ENCODE data around the gene GRIP1. TPM values are rescaled to one million over a fixed set of nuclear protein-coding genes. Genes with fewer than 3 reads are reported as not detected.

GRIP1 gene
- total and polyA plus RNA-seq, 10 of the 15 experiments (the other 5 are each of a cell fraction or from before 2014, with no cell fraction given): 0.05 to 0.85 (median 0.50) TPM; not detected in 7

DNA sequence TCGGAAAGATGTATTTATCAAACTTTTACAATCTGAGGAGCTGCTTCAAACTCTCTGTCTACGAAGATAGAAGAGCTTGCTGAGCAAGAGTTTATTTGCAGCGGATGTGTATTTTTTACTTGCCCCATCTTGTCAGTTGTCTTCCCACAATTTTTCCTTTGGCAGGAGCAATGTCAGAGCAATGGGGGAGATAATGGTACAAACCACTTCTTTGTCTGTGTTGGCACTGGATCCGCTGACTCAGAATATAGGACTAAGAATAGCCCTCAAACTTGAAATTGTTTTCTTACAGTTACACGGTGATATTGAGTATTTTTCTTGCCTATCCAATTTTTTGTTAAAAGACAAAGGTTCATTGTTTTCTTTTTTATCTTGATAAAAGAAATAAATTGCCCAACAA, 348.9 kb downstream of the GRIP1 start:
- no peaks in the 10 kb centered on the region for H3K9me3 ChIP-seq (replicated peaks; ENCODE audit: control insufficient read depth, insufficient read depth, low read length)
- H3K27ac ChIP-seq (ENCODE audit: control insufficient read depth, insufficient read depth): no peak overlapping the region
- H3K36me3 ChIP-seq (ENCODE audit: control insufficient read depth in 2 of 2, insufficient read depth in 2 of 2, low read length in 1 of 2): peaks cover 0 to 13% of the 10 kb centered on the region in 2 experiments; a peak in 1 of 4 replicates
- no TSS peak for BruUV-seq (replicated peaks)
- no peaks in the 10 kb centered on the region for H4K20me1 ChIP-seq (ENCODE audit: control insufficient read depth, insufficient read depth)
- H3K4me2 ChIP-seq (ENCODE audit: control insufficient read depth, insufficient read depth): no peak overlapping the region
- SMC1A ChIA-PET (ENCODE audit: uncharacterized antibody, unreplicated experiment): interaction anchor here (2.0 kb wide), 1 partner anchor 10 kb away, joined by 7 read pairs; no protein-coding TSS in a partner anchor
- H3K9ac ChIP-seq (ENCODE audit: control insufficient read depth, insufficient read depth, low read length): no peak overlapping the region
- intact Hi-C loops (cut with micrococcal nuclease; ENCODE audit: unreplicated experiment): no loop called here
- no peak overlapping the region for H3K4me3 ChIP-seq
- no peaks in the 10 kb centered on the region for H3K27me3 ChIP-seq (replicated peaks in 1 of 2; ENCODE audit: control insufficient read depth in 2 of 2, insufficient read depth in 2 of 2, low read length in 1 of 2)
- RAD21 ChIA-PET (ENCODE audit: unreplicated experiment): no interaction called here
- no peaks in the 10 kb centered on the region for H3K4me1 ChIP-seq (ENCODE audit: control insufficient read depth, insufficient read depth, low read length)
- no peak for DNase-seq (ENCODE audit: low read depth, low spot score)
- H3K79me2 ChIP-seq (ENCODE audit: control insufficient read depth, insufficient read depth, low read length): no peaks in the 10 kb centered on the region
- WGBS (ENCODE audit: insufficient coverage, insufficient replicate concordance, low lambda C conversion rate, missing lambda C conversion rate): 97% methylated on average over 5 of the region's 5 CpGs
- ATAC-seq: no peak
- POLR2A ChIA-PET: interaction anchor here (1.2 kb wide), 1 partner anchor 27 kb away, joined by 3 read pairs; the partner anchor contains the start of gene HELB
- CTCF ChIA-PET: no interaction called here
- FAIRE-seq: no peak
- H2AFZ ChIP-seq (ENCODE audit: control insufficient read depth, low read depth, low read length): no peak overlapping the region
- in situ Hi-C loops (cut with MboI): no loop called here
- TF ChIP-seq, protein P1, sequence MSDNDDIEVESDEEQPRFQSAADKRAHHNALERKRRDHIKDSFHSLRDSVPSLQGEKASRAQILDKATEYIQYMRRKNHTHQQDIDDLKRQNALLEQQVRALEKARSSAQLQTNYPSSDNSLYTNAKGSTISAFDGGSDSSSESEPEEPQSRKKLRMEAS (IDR thresholded peaks at IDR 0.05; ENCODE audit: low read depth, low read length): no peak
- TF ChIP-seq CHD4 (IDR thresholded peaks at IDR 0.05) (no peak), ZNF384 (IDR thresholded peaks at IDR 0.05; ENCODE audit: borderline replicate concordance, low read depth, low read length) (no peak), SIN3A (IDR thresholded peaks at IDR 0.05; ENCODE audit: low read depth, low read length) (no peak), BHLHE40 (IDR thresholded peaks at IDR 0.05; ENCODE audit: borderline replicate concordance in 1 of 2, low read depth in 2 of 2, low read length in 1 of 2) (no peak), JUNB (IDR thresholded peaks at IDR 0.05) (no peak), KDM1A (IDR thresholded peaks at IDR 0.05; ENCODE audit: borderline replicate concordance) (no peak), NBN (IDR thresholded peaks at IDR 0.05) (no peak), POU2F2 (IDR thresholded peaks at IDR 0.05; ENCODE audit: borderline replicate concordance, low read depth, low read length) (no peak), GATAD2B (conservative IDR thresholded peaks at IDR 0.05; ENCODE audit: low read depth) (no peak)
- TF ChIP-seq, protein P2, sequence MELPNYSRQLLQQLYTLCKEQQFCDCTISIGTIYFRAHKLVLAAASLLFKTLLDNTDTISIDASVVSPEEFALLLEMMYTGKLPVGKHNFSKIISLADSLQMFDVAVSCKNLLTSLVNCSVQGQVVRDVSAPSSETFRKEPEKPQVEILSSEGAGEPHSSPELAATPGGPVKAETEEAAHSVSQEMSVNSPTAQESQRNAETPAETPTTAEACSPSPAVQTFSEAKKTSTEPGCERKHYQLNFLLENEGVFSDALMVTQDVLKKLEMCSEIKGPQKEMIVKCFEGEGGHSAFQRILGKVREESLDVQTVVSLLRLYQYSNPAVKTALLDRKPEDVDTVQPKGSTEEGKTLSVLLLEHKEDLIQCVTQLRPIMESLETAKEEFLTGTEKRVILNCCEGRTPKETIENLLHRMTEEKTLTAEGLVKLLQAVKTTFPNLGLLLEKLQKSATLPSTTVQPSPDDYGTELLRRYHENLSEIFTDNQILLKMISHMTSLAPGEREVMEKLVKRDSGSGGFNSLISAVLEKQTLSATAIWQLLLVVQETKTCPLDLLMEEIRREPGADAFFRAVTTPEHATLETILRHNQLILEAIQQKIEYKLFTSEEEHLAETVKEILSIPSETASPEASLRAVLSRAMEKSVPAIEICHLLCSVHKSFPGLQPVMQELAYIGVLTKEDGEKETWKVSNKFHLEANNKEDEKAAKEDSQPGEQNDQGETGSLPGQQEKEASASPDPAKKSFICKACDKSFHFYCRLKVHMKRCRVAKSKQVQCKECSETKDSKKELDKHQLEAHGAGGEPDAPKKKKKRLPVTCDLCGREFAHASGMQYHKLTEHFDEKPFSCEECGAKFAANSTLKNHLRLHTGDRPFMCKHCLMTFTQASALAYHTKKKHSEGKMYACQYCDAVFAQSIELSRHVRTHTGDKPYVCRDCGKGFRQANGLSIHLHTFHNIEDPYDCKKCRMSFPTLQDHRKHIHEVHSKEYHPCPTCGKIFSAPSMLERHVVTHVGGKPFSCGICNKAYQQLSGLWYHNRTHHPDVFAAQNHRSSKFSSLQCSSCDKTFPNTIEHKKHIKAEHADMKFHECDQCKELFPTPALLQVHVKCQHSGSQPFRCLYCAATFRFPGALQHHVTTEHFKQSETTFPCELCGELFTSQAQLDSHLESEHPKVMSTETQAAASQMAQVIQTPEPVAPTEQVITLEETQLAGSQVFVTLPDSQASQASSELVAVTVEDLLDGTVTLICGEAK (IDR thresholded peaks at IDR 0.05; ENCODE audit: borderline replicate concordance): no peak
- TF ChIP-seq, protein P3, sequence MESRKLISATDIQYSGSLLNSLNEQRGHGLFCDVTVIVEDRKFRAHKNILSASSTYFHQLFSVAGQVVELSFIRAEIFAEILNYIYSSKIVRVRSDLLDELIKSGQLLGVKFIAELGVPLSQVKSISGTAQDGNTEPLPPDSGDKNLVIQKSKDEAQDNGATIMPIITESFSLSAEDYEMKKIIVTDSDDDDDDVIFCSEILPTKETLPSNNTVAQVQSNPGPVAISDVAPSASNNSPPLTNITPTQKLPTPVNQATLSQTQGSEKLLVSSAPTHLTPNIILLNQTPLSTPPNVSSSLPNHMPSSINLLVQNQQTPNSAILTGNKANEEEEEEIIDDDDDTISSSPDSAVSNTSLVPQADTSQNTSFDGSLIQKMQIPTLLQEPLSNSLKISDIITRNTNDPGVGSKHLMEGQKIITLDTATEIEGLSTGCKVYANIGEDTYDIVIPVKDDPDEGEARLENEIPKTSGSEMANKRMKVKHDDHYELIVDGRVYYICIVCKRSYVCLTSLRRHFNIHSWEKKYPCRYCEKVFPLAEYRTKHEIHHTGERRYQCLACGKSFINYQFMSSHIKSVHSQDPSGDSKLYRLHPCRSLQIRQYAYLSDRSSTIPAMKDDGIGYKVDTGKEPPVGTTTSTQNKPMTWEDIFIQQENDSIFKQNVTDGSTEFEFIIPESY (IDR thresholded peaks at IDR 0.05): no peak
- TF ChIP-seq, protein P4, sequence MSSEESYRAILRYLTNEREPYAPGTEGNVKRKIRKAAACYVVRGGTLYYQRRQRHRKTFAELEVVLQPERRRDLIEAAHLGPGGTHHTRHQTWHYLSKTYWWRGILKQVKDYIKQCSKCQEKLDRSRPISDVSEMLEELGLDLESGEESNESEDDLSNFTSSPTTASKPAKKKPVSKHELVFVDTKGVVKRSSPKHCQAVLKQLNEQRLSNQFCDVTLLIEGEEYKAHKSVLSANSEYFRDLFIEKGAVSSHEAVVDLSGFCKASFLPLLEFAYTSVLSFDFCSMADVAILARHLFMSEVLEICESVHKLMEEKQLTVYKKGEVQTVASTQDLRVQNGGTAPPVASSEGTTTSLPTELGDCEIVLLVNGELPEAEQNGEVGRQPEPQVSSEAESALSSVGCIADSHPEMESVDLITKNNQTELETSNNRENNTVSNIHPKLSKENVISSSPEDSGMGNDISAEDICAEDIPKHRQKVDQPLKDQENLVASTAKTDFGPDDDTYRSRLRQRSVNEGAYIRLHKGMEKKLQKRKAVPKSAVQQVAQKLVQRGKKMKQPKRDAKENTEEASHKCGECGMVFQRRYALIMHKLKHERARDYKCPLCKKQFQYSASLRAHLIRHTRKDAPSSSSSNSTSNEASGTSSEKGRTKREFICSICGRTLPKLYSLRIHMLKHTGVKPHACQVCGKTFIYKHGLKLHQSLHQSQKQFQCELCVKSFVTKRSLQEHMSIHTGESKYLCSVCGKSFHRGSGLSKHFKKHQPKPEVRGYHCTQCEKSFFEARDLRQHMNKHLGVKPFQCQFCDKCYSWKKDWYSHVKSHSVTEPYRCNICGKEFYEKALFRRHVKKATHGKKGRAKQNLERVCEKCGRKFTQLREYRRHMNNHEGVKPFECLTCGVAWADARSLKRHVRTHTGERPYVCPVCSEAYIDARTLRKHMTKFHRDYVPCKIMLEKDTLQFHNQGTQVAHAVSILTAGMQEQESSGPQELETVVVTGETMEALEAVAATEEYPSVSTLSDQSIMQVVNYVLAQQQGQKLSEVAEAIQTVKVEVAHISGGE (CRISPR knock-in tag; IDR thresholded peaks at IDR 0.05): no peak
- TF ChIP-seq, protein P5, sequence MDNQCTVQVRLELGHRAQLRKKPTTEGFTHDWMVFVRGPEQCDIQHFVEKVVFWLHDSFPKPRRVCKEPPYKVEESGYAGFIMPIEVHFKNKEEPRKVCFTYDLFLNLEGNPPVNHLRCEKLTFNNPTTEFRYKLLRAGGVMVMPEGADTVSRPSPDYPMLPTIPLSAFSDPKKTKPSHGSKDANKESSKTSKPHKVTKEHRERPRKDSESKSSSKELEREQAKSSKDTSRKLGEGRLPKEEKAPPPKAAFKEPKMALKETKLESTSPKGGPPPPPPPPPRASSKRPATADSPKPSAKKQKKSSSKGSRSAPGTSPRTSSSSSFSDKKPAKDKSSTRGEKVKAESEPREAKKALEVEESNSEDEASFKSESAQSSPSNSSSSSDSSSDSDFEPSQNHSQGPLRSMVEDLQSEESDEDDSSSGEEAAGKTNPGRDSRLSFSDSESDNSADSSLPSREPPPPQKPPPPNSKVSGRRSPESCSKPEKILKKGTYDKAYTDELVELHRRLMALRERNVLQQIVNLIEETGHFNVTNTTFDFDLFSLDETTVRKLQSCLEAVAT (IDR thresholded peaks at IDR 0.05): no peak

Data from GM12878 (cell line).